RWPE2 (cell line): ENCODE measurements around the gene MZT2B.
"Not testable (repeated sequence)": the region's sequence is repeated elsewhere in the genome, so short reads cannot be mapped to it uniquely, and the experiment has no call there.

Experiments
- ATAC-seq: fragments of 200-7000 bp; cut with Tn5 transposase; 3 replicates; pipeline ENCODE4 v1.9.1; 2021; ENCODE audit warnings: low read depth
- DNase-seq: peaks from one replicate; pipeline ENCODE4 v3.0.0-alpha.2; 2020; ENCODE audit warnings: low spot score
- H3K27ac ChIP-seq: fragments of 450-650 bp; 2 replicates; pipeline ENCODE4 v1.5.1; 2017; ENCODE audit warnings: mild to moderate bottlenecking; ENCODE audit not compliant: poor library complexity, severe bottlenecking
- H3K27me3 ChIP-seq: fragments of 250-450 bp; sonication (Bioruptor Pico); 2 replicates; pipeline ENCODE4 v1.5.1; 2021; ENCODE audit warnings: mild to moderate bottlenecking, moderate library complexity; ENCODE audit not compliant: insufficient read depth, poor library complexity, severe bottlenecking
- H3K36me3 ChIP-seq: fragments of 250-450 bp; sonication (Bioruptor Pico); 2 replicates; pipeline ENCODE4 v1.5.1; 2020; ENCODE audit warnings: low read depth, mild to moderate bottlenecking, moderate library complexity
- H3K4me1 ChIP-seq: fragments of 250-450 bp; sonication (Bioruptor Pico); 2 replicates; pipeline ENCODE4 v1.5.1; 2021; ENCODE audit warnings: mild to moderate bottlenecking, moderate library complexity; ENCODE audit not compliant: insufficient read depth, poor library complexity, severe bottlenecking
- H3K4me3 ChIP-seq: fragments of 250-450 bp; sonication (Bioruptor Pico); 2 replicates; pipeline ENCODE4 v1.5.1; 2021; ENCODE audit warnings: mild to moderate bottlenecking, moderate library complexity; ENCODE audit not compliant: severe bottlenecking
- H3K9me3 ChIP-seq: fragments of 250-450 bp; sonication (Bioruptor Pico); 2 replicates; pipeline ENCODE4 v1.5.1; 2021; ENCODE audit warnings: mild to moderate bottlenecking, moderate library complexity; ENCODE audit not compliant: severe bottlenecking
- TF ChIP-seq, protein P1 (sequence below): fragments of 450-650 bp; IDR thresholded peaks from one replicate; pipeline ENCODE4 v1.5.1; 2017; ENCODE audit warnings: mild to moderate bottlenecking, moderate library complexity; ENCODE audit not compliant: poor library complexity, severe bottlenecking

MZT2B gene

GRCh38 chr2:130186391-130186790 lies 4.3 kb downstream of the MZT2B start:
- TF ChIP-seq, protein P1, sequence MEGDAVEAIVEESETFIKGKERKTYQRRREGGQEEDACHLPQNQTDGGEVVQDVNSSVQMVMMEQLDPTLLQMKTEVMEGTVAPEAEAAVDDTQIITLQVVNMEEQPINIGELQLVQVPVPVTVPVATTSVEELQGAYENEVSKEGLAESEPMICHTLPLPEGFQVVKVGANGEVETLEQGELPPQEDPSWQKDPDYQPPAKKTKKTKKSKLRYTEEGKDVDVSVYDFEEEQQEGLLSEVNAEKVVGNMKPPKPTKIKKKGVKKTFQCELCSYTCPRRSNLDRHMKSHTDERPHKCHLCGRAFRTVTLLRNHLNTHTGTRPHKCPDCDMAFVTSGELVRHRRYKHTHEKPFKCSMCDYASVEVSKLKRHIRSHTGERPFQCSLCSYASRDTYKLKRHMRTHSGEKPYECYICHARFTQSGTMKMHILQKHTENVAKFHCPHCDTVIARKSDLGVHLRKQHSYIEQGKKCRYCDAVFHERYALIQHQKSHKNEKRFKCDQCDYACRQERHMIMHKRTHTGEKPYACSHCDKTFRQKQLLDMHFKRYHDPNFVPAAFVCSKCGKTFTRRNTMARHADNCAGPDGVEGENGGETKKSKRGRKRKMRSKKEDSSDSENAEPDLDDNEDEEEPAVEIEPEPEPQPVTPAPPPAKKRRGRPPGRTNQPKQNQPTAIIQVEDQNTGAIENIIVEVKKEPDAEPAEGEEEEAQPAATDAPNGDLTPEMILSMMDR, result no peak
- Histone ChIP-seq H3K9me3 (no peaks in the 10 kb centered on the region), H3K4me3 (no peak overlapping the region), H3K4me1 (no peaks in the 10 kb centered on the region), H3K27me3 (no peaks in the 10 kb centered on the region), H3K36me3 (no peaks in the 10 kb centered on the region), H3K27ac (no peak overlapping the region)
- no peak for ATAC-seq
- no peak for DNase-seq

DNA sequence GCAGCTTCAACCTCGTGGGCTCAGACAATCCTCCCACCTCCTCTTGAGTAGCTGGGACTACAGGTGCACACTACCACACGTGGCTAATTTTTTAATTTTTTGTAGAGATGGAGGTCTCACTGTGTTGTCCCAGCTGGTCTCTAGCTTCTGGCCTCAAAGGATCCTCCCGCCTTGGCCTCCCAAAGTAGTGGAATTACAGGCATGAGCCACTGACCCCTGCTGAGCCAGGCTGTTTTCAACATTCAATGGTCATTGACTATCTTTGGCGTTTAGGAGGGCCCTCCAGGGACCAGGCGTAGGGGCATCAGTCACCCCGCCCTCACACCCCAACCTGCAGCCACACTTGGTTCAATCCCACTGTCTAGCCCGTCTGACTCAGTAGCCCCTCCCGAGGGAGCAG lies 5.2 kb downstream of the MZT2B start:
- ATAC-seq (no peak), DNase-seq (no peak)
- Histone ChIP-seq H3K9me3 (no peaks in the 10 kb centered on the region), H3K4me3 (no peak overlapping the region), H3K27me3 (no peaks in the 10 kb centered on the region), H3K27ac (no peak overlapping the region), H3K4me1 (no peaks in the 10 kb centered on the region), H3K36me3 (no peaks in the 10 kb centered on the region)
- TF ChIP-seq, protein P1, result no peak

DNA sequence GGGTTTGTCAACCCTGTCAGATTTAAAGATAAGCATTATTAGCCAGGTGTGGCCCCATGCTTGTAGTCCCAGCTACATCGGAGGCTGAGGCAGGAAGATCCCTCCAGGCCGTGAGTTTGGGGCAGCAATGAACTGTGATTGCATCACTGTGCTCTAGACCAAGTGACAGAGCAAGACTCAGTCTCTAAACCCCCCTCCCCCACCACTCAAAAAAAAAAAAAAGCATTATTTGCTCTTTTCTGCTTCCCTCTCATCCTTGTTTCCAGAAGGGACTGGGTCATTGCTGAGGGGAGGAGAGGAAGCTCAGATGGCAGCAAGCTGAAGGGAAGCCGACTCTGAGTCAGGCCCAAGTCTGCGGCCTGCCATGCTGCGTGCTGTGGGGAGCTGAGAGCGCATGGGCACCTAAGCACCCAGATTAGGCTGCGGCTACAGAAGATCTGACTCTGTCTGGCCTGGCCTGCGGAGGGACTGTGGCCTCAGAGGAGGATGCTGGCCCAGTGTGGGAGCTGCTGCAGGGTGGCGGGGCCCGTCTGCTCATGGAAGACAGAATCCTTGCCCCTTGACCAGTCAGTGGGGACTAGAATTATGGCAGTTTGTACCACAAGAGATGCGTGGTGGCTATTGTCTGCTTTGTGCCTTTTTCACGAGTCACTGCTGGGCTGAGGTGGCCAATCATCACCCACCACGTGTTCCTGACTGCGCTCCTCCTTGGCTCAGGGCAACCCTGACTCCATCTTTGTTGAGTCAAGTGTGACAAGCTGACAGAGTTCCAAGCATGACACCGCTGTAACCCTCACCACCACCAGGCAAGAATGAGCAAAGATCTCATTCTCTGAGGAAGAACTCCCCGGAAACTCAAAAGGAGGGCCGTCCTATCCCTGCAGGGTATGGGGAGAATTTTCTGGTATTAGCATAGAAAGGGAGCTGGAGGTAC lies 6.1 kb downstream of the MZT2B start:
- H3K27ac ChIP-seq, H3K4me3 ChIP-seq, ATAC-seq, H3K27me3 ChIP-seq, H3K9me3 ChIP-seq, DNase-seq, H3K36me3 ChIP-seq, H3K4me1 ChIP-seq: not testable (repeated sequence)

DNA sequence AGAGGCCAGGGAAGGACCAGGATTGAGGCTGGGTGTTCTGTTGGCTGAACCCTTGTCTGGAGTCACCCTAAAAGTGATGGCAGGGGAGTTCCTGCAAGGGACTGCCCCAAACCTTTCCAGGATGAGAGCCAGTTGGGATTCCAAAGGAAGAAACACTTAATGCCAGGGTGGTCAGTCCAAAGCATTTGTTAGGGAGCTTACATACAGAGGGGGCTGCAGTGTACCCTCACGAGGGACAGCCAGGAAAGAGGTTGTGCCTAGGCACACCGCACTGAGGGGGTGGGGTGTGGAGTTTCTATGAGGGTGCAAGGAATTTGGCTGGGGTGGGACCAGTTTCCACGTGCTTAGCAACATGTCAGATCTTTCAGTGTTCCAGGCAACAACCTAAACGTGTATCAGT lies 6.9 kb downstream of the MZT2B start:
- not testable (repeated sequence) for DNase-seq, ATAC-seq, H3K36me3 ChIP-seq, H3K4me1 ChIP-seq, H3K9me3 ChIP-seq, H3K27me3 ChIP-seq, H3K27ac ChIP-seq, H3K4me3 ChIP-seq

- DNase-seq (no peak), ATAC-seq (no peak)
- Histone ChIP-seq H3K4me1 (no peaks in the 10 kb centered on the region), H3K27me3 (no peaks in the 10 kb centered on the region), H3K9me3 (no peaks in the 10 kb centered on the region), H3K36me3 (no peaks in the 10 kb centered on the region), H3K27ac (no peak overlapping the region), H3K4me3 (no peak overlapping the region)
- TF ChIP-seq, protein P1, result no peak
Measured at GRCh38 chr2:130190237-130190636, 8.2 kb downstream of the MZT2B start.

DNA sequence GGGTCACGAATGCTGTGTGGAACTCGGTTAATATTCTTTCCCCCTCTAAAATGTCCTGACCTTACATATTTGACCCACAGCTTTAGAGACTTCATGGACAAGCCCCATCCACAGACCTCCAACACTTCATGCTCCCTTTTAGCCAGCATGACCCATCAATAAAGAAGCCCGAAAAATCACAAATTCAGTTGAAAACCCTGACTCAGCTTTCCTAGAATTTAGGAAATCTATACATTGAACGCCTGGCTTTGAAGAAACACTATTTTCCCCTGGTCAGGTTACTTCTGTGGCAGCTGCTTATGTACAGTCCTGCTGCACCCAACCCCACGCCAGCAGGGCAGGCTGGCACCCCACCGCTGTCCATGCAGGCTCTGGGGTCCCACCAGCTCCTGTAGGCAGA lies 9.3 kb downstream of the MZT2B start:
- not testable (repeated sequence) for H3K27ac ChIP-seq, H3K4me1 ChIP-seq, ATAC-seq, H3K4me3 ChIP-seq, H3K36me3 ChIP-seq, H3K27me3 ChIP-seq, DNase-seq, H3K9me3 ChIP-seq

DNA sequence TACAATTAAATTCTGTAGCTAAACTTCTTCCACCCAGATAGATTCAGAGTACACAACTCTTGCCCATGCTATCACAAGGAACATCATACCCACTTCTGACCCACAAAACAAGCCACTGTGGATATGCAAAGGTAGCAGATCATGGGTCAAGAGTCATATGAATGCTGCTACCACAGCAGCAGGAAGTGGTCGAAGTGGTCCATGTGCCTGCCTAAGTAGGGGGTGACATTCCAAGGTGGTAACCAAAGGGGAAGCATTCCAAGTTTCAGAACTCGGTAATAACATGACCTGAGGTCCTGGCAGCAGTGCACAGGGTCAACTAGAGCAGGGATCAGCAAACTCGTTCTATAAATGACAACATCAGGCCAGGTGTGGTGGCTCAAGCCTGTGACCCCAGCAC lies 10.4 kb downstream of the MZT2B start:
- H3K36me3 ChIP-seq, H3K27ac ChIP-seq, ATAC-seq, H3K4me1 ChIP-seq, H3K9me3 ChIP-seq, H3K4me3 ChIP-seq, DNase-seq, H3K27me3 ChIP-seq: not testable (repeated sequence)

- not testable (repeated sequence) for H3K27me3 ChIP-seq, H3K4me3 ChIP-seq, H3K4me1 ChIP-seq, H3K36me3 ChIP-seq, DNase-seq, ATAC-seq, H3K9me3 ChIP-seq, H3K27ac ChIP-seq
Measured at GRCh38 chr2:130193824-130194223, 11.8 kb downstream of the MZT2B start.

- not testable (repeated sequence) for H3K9me3 ChIP-seq, DNase-seq, H3K27me3 ChIP-seq, H3K4me1 ChIP-seq, H3K27ac ChIP-seq, H3K4me3 ChIP-seq, H3K36me3 ChIP-seq, ATAC-seq
Measured at GRCh38 chr2:130195089-130195635, 13.1 kb downstream of the MZT2B start.
